Stimulated activated CD8-positive, alpha-beta memory T cell treated with anti-CD3 and anti-CD28 coated beads, Interleukin-4, amount 100 ng/mL, for 24 hours (primary cell): ENCODE data around the gene KLHL35.

Source experiments
- DNase-seq: peaks from one replicate; pipeline ENCODE4 v3.0.0-alpha.2; 2020; ENCODE audit warnings: low read depth

The KLHL35 gene

GRCh38 chr11:75441804-75442132, 8.8 kb upstream of the KLHL35 start:
- DNase-seq, result no peak

- no peak for DNase-seq
Measured at GRCh38 chr11:75440960-75441803, 8.2 kb upstream of the KLHL35 start.

- no peak for DNase-seq
Measured at GRCh38 chr11:75439495-75440120, 6.6 kb upstream of the KLHL35 start.

- DNase-seq, result no peak
Measured at GRCh38 chr11:75439026-75439425, 6.0 kb upstream of the KLHL35 start.

GRCh38 chr11:75437966-75438659, 5.1 kb upstream of the KLHL35 start:
- DNase-seq, result no peak

GRCh38 chr11:75436806-75437205, 3.8 kb upstream of the KLHL35 start:
- no peak for DNase-seq

GRCh38 chr11:75435571-75435925, 2.5 kb upstream of the KLHL35 start:
- no peak for DNase-seq

- no peak for DNase-seq
Measured at GRCh38 chr11:75434886-75435570, 2.0 kb upstream of the KLHL35 start.

GRCh38 chr11:75434051-75434450, 1.0 kb upstream of the KLHL35 start:
- DNase-seq, result no peak

GRCh38 chr11:75433443-75433842, 440 bp upstream of the KLHL35 start:
- DNase-seq, result no peak

- no peak for DNase-seq
Measured at GRCh38 chr11:75431533-75432525, 1.2 kb downstream of the KLHL35 start.

- no peak for DNase-seq
Measured at GRCh38 chr11:75430714-75431532, 2.1 kb downstream of the KLHL35 start.

- DNase-seq, result peak; percentile 40
Measured at GRCh38 chr11:75429902-75430713, 2.9 kb downstream of the KLHL35 start.

GRCh38 chr11:75429641-75429901, 3.4 kb downstream of the KLHL35 start:
- DNase-seq, result no peak

GRCh38 chr11:75428989-75429640, 3.9 kb downstream of the KLHL35 start:
- DNase-seq, result no peak

- DNase-seq, result peak; percentile 39
Measured at GRCh38 chr11:75428281-75428724, 4.7 kb downstream of the KLHL35 start.

GRCh38 chr11:75427181-75427580, 5.8 kb downstream of the KLHL35 start:
- no peak for DNase-seq

- no peak for DNase-seq
Measured at GRCh38 chr11:75426720-75427086, 6.3 kb downstream of the KLHL35 start.

GRCh38 chr11:75425422-75425821, 7.6 kb downstream of the KLHL35 start:
- DNase-seq, result no peak
